ENCODE results near the gene MRAS.

DNA sequence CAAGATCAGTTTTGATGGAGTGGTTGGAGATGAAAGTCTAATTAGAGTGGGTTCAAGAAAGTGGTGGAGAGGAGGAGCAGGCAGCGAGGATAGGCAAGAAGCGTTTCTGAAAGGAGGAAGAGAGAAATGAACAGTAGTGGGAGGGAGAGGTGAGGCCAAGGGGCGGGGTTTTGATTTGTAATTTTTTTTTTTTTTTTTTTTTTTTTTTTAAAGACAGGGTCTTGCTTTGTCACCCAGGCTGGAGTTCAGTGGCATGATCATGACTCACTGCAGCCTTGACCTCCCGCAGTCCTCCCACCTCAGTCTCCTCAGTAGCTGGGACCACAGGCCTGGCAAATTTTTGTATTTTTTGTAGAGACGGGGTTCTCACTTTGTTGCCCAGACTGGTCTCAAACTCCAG lies 36.6 kb downstream of the MRAS start:
- TF ChIP-seq, protein P1, sequence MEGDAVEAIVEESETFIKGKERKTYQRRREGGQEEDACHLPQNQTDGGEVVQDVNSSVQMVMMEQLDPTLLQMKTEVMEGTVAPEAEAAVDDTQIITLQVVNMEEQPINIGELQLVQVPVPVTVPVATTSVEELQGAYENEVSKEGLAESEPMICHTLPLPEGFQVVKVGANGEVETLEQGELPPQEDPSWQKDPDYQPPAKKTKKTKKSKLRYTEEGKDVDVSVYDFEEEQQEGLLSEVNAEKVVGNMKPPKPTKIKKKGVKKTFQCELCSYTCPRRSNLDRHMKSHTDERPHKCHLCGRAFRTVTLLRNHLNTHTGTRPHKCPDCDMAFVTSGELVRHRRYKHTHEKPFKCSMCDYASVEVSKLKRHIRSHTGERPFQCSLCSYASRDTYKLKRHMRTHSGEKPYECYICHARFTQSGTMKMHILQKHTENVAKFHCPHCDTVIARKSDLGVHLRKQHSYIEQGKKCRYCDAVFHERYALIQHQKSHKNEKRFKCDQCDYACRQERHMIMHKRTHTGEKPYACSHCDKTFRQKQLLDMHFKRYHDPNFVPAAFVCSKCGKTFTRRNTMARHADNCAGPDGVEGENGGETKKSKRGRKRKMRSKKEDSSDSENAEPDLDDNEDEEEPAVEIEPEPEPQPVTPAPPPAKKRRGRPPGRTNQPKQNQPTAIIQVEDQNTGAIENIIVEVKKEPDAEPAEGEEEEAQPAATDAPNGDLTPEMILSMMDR (IDR thresholded peaks at IDR 0.05) = no peak
- TF ChIP-seq POLR2A (IDR thresholded peaks at IDR 0.05) = no peak

All from testis (tissue), 2 donors.